WTC11 (cell line): ENCODE data around the gene ATXN2L. TPM values are rescaled to one million over a fixed set of nuclear protein-coding genes. Genes with fewer than 3 reads are reported as not detected.

Experiments used
- FOXP1 ChIP-seq: sonication (generic); formaldehyde crosslinking; IDR thresholded peaks from 2 replicates; pipeline ENCODE4 v1.8.0; 2022; ENCODE audit warnings: missing genetic modification reagents, mild to moderate bottlenecking, moderate library complexity, borderline replicate concordance
- GRHL2 ChIP-seq: fragments of 250-450 bp; sonication (Bioruptor Pico); IDR thresholded peaks from 2 replicates; pipeline ENCODE4 v1.8.0; 2022; ENCODE audit warnings: mild to moderate bottlenecking, moderate library complexity; ENCODE audit not compliant: insufficient replicate concordance, severe bottlenecking
- JAZF1 ChIP-seq: fragments of 250-450 bp; sonication (Bioruptor Pico); IDR thresholded peaks from 2 replicates; pipeline ENCODE4 v1.9.0; 2021; ENCODE audit warnings: moderate library complexity, mild to moderate bottlenecking, inconsistent platforms
- MXD4 ChIP-seq: fragments of 250-450 bp; sonication (Bioruptor Pico); IDR thresholded peaks from 2 replicates; pipeline ENCODE4 v1.8.0; 2021; ENCODE audit warnings: mild to moderate bottlenecking, moderate library complexity, borderline replicate concordance
- MYBL2 ChIP-seq: sonication (generic); formaldehyde crosslinking; IDR thresholded peaks from 2 replicates; pipeline ENCODE4 v1.8.1; 2023; ENCODE audit warnings: mild to moderate bottlenecking, moderate library complexity, missing genetic modification reagents
- NR1H2 ChIP-seq: sonication (generic); formaldehyde crosslinking; IDR thresholded peaks from 2 replicates; pipeline ENCODE4 v1.9.0; 2021; ENCODE audit warnings: mild to moderate bottlenecking, moderate library complexity, missing genetic modification reagents
- OVOL2 ChIP-seq: fragments of 250-450 bp; sonication (Bioruptor Pico); IDR thresholded peaks from 2 replicates; pipeline ENCODE4 v1.9.0; 2021; ENCODE audit warnings: mild to moderate bottlenecking, borderline replicate concordance
- SMAD4 ChIP-seq: sonication (generic); formaldehyde crosslinking; IDR thresholded peaks from 2 replicates; pipeline ENCODE4 v1.8.0; 2022; ENCODE audit warnings: mild to moderate bottlenecking, missing genetic modification reagents
- ZNF121 ChIP-seq: sonication (generic); formaldehyde crosslinking; IDR thresholded peaks from 2 replicates; pipeline ENCODE4 v1.8.0; 2023; ENCODE audit warnings: missing genetic modification reagents
- ZNF263 ChIP-seq: sonication (generic); formaldehyde crosslinking; IDR thresholded peaks from 2 replicates; pipeline ENCODE4 v1.8.1; 2022; ENCODE audit warnings: low read depth, mild to moderate bottlenecking, moderate library complexity, missing genetic modification reagents
- ZNF671 ChIP-seq: fragments of 250-450 bp; sonication (Bioruptor Pico); IDR thresholded peaks from 2 replicates; pipeline ENCODE4 v1.8.0; 2021; ENCODE audit warnings: mild to moderate bottlenecking
- total RNA-seq: library from RNA; stranded (reverse); gene quantifications from 3 replicates; pipeline ENCODE4 v1.2.3, GENCODE V29; 2021
- TF ChIP-seq, protein P1 (sequence below): sonication (generic); formaldehyde crosslinking; IDR thresholded peaks from 2 replicates; pipeline ENCODE4 v1.8.1; 2022; ENCODE audit warnings: mild to moderate bottlenecking, moderate library complexity, missing genetic modification reagents
- TF ChIP-seq, protein P2 (sequence below): sonication (generic); formaldehyde crosslinking; IDR thresholded peaks from 2 replicates; pipeline ENCODE4 v1.8.0; 2022; ENCODE audit warnings: mild to moderate bottlenecking, missing genetic modification reagents
- TF ChIP-seq, protein P3 (sequence below): sonication (generic); formaldehyde crosslinking; conservative IDR thresholded peaks from 2 replicates; pipeline ENCODE4 v1.8.1; 2023; ENCODE audit warnings: mild to moderate bottlenecking, low read depth, missing genetic modification reagents, moderate library complexity
- TF ChIP-seq, protein P4 (sequence below): sonication (generic); formaldehyde crosslinking; IDR thresholded peaks from 2 replicates; pipeline ENCODE4 v1.8.1; 2023; ENCODE audit warnings: mild to moderate bottlenecking, missing genetic modification reagents, moderate library complexity
- TF ChIP-seq, protein P5 (sequence below): fragments of 250-450 bp; sonication (Bioruptor Pico); IDR thresholded peaks from 2 replicates; pipeline ENCODE4 v1.9.0; 2021; ENCODE audit warnings: mild to moderate bottlenecking, borderline replicate concordance
- TF ChIP-seq, protein P6 (sequence below): sonication (generic); formaldehyde crosslinking; IDR thresholded peaks from 2 replicates; pipeline ENCODE4 v1.8.1; 2022; ENCODE audit warnings: low read depth, mild to moderate bottlenecking, moderate library complexity, missing genetic modification reagents, borderline replicate concordance
- TF ChIP-seq, protein P7 (sequence below): sonication (generic); formaldehyde crosslinking; IDR thresholded peaks from 2 replicates; pipeline ENCODE4 v1.8.0; 2022; ENCODE audit warnings: mild to moderate bottlenecking, missing genetic modification reagents
- TF ChIP-seq, protein P8 (sequence below): sonication (generic); formaldehyde crosslinking; IDR thresholded peaks from 2 replicates; pipeline ENCODE4 v1.8.1; 2023; ENCODE audit warnings: mild to moderate bottlenecking, missing genetic modification reagents, borderline replicate concordance
- TF ChIP-seq, protein P9 (sequence below): sonication (generic); formaldehyde crosslinking; IDR thresholded peaks from 2 replicates; pipeline ENCODE4 v1.8.0; 2022; ENCODE audit warnings: mild to moderate bottlenecking, missing genetic modification reagents

ATXN2L gene
- total RNA-seq, 1 experiment from 2014 or later = 243 TPM

DNA sequence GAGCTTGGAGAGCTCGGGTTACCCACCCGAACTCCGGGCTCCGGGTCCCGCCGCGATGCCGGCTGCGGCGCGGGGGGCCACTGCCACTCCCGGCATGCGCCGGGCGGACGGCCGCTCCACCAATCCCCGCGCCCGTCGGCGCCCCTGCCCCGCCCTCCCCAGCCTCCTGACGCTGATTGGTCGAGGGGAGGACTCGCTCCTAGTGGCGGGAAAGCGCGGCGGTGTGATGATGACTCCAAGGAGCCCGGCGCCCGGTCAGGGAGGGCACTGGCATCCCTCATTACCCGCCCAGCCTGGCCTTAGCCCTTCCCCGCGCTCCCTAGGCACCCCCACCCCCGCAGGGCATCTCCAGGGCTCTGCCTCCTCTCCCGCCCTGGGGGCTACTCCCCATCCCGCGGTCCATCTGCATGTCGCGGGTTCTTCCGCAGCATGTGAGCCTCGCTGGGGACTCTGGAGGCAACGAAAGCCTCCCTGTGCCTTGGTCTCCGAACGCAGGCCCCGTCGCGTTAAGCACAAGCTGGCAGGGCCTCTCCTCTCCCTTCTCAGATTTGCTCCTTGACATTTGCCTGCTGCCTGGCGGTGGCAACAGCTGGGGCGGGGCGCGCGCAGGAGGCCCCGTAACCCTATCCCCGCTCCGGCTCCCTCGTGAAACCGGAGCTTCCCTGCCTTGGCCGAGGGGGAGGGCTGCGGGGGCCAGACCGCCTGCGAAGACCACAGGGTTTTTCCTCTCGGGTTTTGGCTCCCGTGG lies 57.2 kb downstream of the ATXN2L start (continued):
- TF ChIP-seq, protein P1, sequence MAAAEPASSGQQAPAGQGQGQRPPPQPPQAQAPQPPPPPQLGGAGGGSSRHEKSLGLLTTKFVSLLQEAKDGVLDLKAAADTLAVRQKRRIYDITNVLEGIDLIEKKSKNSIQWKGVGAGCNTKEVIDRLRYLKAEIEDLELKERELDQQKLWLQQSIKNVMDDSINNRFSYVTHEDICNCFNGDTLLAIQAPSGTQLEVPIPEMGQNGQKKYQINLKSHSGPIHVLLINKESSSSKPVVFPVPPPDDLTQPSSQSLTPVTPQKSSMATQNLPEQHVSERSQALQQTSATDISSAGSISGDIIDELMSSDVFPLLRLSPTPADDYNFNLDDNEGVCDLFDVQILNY (CRISPR knock-in tag) = peak; percentile 97
- TF ChIP-seq, protein P2, sequence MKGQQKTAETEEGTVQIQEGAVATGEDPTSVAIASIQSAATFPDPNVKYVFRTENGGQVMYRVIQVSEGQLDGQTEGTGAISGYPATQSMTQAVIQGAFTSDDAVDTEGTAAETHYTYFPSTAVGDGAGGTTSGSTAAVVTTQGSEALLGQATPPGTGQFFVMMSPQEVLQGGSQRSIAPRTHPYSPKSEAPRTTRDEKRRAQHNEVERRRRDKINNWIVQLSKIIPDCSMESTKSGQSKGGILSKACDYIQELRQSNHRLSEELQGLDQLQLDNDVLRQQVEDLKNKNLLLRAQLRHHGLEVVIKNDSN = peak; percentile 70
- no peak for TF ChIP-seq GRHL2 (CRISPR knock-in tag)
- TF ChIP-seq, protein P3, sequence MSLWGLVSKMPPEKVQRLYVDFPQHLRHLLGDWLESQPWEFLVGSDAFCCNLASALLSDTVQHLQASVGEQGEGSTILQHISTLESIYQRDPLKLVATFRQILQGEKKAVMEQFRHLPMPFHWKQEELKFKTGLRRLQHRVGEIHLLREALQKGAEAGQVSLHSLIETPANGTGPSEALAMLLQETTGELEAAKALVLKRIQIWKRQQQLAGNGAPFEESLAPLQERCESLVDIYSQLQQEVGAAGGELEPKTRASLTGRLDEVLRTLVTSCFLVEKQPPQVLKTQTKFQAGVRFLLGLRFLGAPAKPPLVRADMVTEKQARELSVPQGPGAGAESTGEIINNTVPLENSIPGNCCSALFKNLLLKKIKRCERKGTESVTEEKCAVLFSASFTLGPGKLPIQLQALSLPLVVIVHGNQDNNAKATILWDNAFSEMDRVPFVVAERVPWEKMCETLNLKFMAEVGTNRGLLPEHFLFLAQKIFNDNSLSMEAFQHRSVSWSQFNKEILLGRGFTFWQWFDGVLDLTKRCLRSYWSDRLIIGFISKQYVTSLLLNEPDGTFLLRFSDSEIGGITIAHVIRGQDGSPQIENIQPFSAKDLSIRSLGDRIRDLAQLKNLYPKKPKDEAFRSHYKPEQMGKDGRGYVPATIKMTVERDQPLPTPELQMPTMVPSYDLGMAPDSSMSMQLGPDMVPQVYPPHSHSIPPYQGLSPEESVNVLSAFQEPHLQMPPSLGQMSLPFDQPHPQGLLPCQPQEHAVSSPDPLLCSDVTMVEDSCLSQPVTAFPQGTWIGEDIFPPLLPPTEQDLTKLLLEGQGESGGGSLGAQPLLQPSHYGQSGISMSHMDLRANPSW (CRISPR knock-in tag) = no peak; the same call in 1 of the 2 replicates
- peak; percentile 63; the same call in 1 of the 2 replicates for TF ChIP-seq ZNF263 (CRISPR knock-in tag)
- no peak for TF ChIP-seq ZNF671 (CRISPR knock-in tag)
- TF ChIP-seq, protein P4, sequence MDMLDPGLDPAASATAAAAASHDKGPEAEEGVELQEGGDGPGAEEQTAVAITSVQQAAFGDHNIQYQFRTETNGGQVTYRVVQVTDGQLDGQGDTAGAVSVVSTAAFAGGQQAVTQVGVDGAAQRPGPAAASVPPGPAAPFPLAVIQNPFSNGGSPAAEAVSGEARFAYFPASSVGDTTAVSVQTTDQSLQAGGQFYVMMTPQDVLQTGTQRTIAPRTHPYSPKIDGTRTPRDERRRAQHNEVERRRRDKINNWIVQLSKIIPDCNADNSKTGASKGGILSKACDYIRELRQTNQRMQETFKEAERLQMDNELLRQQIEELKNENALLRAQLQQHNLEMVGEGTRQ (CRISPR knock-in tag) = no peak
- peak; percentile 93 for TF ChIP-seq SMAD4 (CRISPR knock-in tag)
- TF ChIP-seq MYBL2 = no peak; the same call in 1 of the 2 replicates
- TF ChIP-seq, protein P5, sequence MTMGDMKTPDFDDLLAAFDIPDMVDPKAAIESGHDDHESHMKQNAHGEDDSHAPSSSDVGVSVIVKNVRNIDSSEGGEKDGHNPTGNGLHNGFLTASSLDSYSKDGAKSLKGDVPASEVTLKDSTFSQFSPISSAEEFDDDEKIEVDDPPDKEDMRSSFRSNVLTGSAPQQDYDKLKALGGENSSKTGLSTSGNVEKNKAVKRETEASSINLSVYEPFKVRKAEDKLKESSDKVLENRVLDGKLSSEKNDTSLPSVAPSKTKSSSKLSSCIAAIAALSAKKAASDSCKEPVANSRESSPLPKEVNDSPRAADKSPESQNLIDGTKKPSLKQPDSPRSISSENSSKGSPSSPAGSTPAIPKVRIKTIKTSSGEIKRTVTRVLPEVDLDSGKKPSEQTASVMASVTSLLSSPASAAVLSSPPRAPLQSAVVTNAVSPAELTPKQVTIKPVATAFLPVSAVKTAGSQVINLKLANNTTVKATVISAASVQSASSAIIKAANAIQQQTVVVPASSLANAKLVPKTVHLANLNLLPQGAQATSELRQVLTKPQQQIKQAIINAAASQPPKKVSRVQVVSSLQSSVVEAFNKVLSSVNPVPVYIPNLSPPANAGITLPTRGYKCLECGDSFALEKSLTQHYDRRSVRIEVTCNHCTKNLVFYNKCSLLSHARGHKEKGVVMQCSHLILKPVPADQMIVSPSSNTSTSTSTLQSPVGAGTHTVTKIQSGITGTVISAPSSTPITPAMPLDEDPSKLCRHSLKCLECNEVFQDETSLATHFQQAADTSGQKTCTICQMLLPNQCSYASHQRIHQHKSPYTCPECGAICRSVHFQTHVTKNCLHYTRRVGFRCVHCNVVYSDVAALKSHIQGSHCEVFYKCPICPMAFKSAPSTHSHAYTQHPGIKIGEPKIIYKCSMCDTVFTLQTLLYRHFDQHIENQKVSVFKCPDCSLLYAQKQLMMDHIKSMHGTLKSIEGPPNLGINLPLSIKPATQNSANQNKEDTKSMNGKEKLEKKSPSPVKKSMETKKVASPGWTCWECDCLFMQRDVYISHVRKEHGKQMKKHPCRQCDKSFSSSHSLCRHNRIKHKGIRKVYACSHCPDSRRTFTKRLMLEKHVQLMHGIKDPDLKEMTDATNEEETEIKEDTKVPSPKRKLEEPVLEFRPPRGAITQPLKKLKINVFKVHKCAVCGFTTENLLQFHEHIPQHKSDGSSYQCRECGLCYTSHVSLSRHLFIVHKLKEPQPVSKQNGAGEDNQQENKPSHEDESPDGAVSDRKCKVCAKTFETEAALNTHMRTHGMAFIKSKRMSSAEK (CRISPR knock-in tag) = no peak
- peak; percentile 95; the same call in 1 of the 2 replicates for TF ChIP-seq FOXP1 (CRISPR knock-in tag)
- TF ChIP-seq OVOL2 (CRISPR knock-in tag) = no peak
- no peak for TF ChIP-seq ZNF121 (CRISPR knock-in tag)
- TF ChIP-seq, protein P6, sequence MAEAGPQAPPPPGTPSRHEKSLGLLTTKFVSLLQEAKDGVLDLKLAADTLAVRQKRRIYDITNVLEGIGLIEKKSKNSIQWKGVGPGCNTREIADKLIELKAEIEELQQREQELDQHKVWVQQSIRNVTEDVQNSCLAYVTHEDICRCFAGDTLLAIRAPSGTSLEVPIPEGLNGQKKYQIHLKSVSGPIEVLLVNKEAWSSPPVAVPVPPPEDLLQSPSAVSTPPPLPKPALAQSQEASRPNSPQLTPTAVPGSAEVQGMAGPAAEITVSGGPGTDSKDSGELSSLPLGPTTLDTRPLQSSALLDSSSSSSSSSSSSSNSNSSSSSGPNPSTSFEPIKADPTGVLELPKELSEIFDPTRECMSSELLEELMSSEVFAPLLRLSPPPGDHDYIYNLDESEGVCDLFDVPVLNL = no peak
- TF ChIP-seq, protein P7, sequence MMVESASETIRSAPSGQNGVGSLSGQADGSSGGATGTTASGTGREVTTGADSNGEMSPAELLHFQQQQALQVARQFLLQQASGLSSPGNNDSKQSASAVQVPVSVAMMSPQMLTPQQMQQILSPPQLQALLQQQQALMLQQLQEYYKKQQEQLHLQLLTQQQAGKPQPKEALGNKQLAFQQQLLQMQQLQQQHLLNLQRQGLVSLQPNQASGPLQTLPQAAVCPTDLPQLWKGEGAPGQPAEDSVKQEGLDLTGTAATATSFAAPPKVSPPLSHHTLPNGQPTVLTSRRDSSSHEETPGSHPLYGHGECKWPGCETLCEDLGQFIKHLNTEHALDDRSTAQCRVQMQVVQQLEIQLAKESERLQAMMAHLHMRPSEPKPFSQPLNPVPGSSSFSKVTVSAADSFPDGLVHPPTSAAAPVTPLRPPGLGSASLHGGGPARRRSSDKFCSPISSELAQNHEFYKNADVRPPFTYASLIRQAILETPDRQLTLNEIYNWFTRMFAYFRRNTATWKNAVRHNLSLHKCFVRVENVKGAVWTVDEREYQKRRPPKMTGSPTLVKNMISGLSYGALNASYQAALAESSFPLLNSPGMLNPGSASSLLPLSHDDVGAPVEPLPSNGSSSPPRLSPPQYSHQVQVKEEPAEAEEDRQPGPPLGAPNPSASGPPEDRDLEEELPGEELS (CRISPR knock-in tag) = peak; percentile 95
- TF ChIP-seq, protein P8, sequence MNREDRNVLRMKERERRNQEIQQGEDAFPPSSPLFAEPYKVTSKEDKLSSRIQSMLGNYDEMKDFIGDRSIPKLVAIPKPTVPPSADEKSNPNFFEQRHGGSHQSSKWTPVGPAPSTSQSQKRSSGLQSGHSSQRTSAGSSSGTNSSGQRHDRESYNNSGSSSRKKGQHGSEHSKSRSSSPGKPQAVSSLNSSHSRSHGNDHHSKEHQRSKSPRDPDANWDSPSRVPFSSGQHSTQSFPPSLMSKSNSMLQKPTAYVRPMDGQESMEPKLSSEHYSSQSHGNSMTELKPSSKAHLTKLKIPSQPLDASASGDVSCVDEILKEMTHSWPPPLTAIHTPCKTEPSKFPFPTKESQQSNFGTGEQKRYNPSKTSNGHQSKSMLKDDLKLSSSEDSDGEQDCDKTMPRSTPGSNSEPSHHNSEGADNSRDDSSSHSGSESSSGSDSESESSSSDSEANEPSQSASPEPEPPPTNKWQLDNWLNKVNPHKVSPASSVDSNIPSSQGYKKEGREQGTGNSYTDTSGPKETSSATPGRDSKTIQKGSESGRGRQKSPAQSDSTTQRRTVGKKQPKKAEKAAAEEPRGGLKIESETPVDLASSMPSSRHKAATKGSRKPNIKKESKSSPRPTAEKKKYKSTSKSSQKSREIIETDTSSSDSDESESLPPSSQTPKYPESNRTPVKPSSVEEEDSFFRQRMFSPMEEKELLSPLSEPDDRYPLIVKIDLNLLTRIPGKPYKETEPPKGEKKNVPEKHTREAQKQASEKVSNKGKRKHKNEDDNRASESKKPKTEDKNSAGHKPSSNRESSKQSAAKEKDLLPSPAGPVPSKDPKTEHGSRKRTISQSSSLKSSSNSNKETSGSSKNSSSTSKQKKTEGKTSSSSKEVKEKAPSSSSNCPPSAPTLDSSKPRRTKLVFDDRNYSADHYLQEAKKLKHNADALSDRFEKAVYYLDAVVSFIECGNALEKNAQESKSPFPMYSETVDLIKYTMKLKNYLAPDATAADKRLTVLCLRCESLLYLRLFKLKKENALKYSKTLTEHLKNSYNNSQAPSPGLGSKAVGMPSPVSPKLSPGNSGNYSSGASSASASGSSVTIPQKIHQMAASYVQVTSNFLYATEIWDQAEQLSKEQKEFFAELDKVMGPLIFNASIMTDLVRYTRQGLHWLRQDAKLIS = 0 out of 2 replicates have a peak, but pooled peaks have one; percentile 24
- peak; percentile 87 for TF ChIP-seq NR1H2 (CRISPR knock-in tag)
- TF ChIP-seq, protein P9, sequence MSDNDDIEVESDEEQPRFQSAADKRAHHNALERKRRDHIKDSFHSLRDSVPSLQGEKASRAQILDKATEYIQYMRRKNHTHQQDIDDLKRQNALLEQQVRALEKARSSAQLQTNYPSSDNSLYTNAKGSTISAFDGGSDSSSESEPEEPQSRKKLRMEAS (CRISPR knock-in tag) = peak; percentile 98
- no peak for TF ChIP-seq JAZF1 (CRISPR knock-in tag)
- TF ChIP-seq MXD4 (CRISPR knock-in tag) = no peak
